HG03066 (cell line): ENCODE results near the gene NFIX.

ENCODE experiments used
- ATAC-seq: cut with Tn5 transposase; IDR thresholded peaks from one replicate; pipeline ENCODE4 v1.9.1; 2021; ENCODE audit warnings: low read depth; ENCODE audit not compliant: unreplicated experiment

The NFIX gene

GRCh38 chr19:12987190-12987589, 8.1 kb upstream of the NFIX start:
- ATAC-seq, result no peak

DNA sequence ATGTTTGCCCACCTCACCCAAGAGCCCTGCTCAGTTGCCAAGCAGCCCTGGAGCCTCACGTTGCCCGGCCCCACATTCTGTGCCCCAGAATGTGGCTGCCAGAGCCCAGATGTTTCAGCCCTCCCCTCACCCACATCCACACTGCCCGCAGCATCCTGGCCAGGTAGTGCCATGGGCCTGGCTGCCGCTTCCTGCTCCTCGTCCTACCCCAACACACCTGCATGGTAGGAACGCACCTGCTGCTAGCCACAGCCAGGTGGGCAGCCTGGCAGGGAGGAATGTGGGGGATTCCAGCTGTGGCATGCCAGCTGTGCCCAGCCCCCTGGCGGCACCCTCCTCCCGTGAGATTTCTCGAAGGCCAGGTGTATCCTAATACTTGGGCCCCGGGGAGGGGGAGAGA, 7.5 kb upstream of the NFIX start:
- no peak for ATAC-seq

GRCh38 chr19:12990431-12990830, 4.8 kb upstream of the NFIX start:
- ATAC-seq, result no peak

DNA sequence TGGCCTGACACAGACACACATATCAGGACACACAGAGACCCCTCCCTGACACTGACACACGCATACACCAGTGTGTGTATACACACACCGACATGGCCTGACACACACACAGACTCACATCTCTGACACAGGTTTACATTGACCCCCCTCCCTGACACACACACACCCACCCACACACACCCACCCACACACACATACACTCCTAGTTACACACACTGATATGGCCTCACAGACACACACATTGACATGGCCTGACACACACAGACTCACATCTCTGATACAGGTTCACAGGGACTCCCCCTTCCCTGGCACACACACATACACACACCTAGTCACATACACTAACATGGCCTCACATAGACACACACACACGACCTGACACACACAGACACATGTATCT, 4.4 kb upstream of the NFIX start:
- no peak for ATAC-seq

DNA sequence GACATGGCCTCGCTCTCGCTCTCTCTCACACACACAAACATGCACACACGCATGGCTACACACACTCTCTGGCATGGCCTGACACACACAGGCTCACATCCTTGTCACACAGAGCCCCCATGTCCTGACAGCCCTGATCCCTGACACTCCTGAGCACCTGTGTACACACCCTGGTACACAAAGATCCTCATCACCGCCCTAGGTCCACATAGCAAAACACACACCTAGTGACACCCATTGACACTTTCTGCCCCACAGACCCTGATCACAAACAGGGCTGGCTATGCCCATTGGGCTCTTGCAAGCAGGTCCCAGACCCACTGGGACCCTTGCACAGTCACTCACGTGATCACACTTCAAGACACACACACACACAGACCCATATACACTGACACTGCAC, 4.0 kb upstream of the NFIX start:
- ATAC-seq, result no peak

DNA sequence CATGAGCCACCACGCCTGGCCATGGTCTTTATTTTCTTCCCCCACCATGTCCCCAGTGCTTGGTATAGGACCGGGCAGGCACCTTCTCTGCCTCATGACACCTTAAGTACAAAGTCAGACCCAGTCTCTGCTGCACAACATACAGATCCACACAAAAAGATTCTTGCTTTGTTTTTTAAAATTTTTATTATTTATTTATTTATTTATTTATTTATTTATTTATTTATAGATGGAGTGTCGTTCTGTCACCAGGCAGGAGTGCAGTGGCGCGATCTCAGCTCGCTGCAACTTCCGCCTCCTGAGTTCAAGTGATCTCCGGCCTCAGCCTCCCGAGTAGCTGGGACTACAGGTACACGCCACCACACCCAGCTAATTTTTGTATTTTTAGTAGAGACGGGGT, 2.5 kb upstream of the NFIX start:
- no peak for ATAC-seq

DNA sequence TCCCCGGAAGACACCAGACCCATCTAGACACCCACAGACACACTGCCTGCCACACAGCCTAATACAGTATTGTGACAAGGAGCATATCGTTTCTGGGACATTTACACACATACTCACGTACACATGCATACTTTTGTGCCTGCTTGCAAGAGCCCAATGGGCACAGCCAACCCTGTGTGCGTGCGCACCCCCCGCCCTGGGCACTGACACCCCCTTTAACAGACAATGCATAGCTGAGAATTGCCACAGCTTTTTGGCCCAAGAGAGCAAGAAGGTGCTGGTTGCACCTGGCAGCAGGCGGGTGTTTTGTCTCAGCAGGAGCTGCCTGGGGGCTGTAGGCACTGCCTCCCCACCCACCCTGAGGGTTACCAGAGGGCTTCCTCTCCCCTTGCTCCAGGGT, 1.7 kb upstream of the NFIX start:
- no peak for ATAC-seq

DNA sequence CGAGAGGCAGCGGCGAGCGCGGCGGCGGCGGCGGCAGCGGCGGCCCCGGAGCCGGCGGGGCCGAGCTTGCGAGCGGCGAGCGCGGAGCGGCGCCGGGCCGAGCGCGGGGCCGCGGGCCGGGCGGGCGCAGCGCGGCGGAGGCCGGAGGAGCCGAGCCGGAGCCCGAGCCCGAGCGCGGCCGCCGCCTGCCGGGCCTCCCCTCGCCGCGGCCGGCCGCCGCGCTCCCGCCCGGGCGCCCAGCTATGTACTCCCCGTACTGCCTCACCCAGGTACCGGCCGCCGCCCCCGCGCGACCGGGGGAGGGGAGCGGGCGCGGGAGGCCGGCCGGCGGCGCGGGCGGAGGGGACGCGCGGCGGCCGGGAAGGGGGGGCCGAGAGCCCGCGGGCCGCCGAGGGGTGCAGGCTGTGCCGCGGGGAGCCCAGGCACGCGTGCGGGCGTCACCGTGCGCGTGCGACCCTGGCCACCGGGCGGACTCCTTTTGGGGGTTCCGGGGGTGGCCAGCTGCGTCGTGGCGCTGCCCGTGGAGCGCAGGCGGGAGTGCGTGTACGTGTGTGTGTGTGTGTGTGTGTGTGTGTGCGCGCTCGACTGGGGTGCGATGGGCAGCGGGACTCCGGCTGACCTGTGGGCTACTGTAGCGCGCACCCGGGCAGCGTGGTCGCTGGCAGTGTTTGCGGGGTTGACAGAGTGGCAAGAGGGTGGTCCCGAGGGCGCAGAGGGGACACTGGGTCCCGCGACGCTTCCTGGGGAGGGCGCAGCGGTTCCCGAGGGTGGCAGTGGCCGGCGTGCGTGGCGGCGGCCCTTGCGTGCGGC, 526 bp downstream of the NFIX start:
- ATAC-seq, result no peak

- no peak for ATAC-seq
Observed at GRCh38 chr19:12996406-12997094, 1.3 kb downstream of the NFIX start.

DNA sequence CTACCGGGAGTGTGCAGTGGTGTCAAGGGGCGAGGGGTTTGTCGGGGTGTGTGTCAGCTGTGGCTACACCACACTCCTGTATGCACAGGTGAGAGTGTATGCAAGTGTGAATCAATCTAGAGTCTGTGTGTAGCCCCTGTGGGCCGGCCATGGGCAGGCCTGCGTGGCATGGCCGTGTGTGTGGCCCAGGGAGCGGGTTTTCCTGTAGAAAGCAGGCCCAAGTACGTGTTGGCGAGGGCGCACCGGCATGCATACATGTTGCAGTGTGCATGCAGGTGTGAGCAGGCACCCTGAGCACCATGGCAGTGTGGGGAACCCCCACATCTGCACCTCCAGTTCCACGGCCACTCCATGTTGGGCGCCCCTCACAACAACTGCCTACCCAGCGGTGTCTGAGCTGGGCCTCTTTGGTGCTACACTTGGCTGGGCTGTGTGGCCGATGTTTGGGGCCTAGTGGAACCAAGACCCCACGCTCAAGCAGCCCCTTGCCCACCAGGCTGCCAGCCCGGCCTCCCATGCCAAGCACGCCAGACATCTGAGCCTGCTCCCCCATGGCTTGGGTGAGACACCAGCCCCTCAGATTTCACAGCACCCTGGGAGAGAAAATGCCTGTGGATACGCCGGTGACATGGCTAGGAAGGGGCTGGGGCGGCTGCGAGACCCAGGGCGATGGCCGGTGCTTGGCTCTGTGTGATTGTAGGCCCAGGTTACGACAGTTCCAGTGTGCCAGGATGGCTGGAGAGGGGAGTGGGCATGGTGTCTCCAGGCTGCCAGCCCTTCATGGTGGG, 2.1 kb downstream of the NFIX start:
- no peak for ATAC-seq

DNA sequence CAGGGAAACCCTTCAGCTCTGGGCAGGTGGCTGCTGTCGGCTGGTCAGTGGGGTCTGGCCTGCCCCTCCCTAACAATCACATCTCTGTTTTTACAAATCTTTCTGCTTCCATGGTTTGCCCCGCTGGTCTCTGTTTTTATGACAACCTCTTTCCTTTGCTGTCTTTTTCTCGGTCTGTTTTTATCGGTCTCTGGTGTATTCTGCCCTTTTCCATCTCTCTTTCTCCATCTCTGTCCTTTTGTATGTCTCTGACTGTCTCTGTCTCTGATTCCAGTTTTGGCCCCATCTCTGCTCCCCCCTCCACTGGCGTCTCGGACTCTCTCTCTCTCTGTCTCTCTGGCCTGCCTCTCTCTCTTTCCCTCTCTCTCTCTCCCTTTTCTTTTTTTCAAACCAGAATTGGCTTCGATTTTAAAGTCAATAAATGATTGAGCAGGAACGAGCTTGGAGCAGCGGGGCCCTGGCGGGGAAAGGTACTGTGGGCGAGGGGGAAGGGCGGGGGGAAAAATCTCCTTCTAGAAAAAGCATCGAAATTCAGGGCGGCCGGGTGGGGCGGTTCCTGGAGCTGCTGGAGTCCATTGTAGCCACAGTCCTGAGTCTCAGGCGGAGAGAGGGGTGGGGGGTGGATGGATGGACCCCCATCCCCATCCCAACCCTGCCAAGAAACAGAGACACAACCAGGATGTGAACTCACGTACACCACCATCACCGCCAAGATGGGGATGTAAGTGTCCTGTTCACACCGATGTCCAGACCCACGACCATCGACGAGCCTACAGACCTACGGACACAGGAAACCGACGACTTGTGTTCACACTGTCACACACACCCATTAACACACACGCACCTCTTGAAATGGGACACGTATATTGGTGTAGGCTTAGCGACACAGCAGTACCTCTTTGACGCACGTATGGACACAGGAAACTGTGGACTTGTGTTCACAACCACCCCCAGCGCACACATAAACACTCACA, 3.0 kb downstream of the NFIX start:
- ATAC-seq, result no peak

DNA sequence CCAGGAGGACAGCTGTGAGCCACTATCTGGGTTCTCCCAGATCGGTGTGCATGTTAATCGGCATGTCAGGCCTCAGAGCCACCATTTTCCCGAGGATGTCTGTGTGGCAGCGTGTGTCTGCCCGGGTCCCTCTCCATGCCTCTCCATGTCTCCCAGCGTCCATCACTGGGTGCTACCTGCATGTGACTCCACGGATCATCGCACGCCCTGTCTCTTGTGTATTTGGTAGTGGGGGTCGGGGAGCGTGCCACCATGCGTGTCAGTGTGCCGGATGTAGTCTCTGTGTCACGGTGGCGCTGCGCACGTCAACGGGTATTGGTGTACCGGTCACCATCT, 5.9 kb downstream of the NFIX start:
- no peak for ATAC-seq

DNA sequence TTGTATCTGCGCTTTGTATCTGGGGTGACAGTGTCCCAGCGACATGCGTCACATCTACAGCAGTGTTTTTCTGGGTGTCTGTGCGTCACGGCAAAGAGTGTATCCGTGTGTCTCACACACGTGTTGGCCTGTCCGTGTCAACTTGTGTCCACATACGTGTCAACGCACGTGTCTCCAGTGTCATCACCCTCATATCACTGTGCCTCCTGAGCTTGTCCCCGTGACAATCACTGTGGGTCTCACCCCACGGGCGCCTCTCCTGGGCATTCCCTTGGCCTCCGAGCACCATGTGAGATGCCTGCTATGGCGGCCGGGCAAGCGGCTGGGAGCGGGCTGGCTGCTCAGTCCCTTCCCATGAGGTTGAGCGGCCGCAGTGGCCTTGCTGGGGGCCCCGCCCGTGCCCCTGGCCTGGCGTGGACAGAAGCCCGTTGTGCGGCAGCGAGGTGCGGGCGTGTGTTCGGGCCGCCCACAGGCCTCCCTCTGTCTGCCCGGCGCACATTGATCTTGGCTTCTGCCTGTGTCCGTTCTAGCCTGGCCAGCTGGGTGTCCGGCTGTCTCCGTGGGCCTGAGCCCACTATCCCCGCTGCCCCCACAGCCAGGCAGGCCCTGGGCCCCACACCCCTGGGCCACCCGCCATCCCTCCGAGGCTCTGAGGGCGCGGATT, 6.4 kb downstream of the NFIX start:
- no peak for ATAC-seq

DNA sequence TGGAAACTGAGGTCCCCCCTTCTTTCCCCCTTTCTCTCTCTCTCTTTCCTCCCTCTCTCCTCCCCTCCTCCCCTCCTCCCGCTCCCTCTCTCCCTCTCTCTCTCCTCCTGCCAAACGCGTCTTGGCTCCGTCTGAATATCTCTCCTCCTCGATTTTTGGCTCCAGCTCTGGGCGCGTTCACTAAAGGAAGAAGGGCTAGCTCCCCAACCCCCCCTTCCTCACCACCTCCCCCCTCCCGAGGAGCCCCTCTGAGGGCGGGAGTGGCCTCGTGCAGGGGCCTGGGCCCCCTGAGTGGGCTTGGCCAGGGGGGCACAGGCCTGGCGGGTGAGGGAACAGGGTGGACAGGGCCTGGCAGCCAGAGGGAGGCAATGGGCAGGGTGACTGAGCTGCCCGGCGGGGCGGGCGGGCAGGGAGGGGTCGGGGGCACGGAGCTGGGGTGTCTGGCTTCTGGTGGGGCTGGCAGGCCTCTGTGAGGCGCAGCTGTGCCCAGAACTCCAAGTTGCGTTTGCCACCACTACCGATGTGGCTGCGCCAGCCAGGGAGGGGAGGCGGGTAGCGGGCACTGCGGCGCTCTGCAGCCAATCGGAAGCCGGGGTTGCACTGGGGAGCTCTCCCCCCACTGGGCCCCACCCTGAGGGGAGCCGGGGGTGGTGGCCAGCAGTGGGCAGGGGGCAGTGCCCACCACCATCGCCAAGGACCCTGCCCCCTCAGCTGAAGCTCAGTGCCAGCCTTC, 7.1 kb downstream of the NFIX start:
- ATAC-seq, result no peak

GRCh38 chr19:13003081-13003480, 7.8 kb downstream of the NFIX start:
- no peak for ATAC-seq

DNA sequence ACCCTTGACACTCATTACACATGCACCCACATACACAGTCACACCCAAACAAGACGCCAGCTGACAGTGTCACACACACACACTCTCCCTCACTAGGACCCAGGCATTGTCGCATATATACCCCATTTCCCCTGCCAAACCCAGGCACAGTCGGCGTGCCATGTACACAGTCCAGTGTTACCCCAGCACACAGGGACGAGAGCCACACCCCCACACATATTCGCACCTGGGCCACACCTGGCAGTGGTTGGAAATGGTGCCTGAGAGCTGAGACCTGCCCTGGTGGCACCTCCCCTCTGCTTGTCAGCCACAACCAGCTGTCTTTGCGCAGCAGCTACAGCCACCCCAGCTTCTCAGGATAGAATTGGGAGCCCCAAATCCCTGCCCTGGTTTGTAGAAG, 9.0 kb downstream of the NFIX start:
- ATAC-seq, result no peak

DNA sequence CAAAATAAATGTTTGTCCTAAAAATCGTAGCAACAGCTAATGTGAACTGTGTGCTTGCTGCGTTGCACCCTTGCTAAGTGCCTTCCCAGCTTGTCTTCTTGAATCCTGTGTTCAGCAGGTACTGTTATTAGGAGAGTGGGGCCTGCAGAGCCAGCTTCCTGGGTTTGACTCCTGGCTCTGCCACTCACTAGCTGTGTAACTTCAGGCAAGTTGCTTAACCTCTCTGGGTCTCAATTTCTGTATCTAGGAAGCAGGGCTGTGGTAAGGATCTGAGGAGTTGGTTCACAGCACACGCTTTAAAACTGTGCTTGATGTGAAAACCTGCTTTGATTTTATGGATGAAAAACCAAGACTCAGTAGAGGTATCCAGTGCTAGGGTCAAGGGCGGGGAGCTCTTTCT, 10.0 kb downstream of the NFIX start:
- no peak for ATAC-seq

DNA sequence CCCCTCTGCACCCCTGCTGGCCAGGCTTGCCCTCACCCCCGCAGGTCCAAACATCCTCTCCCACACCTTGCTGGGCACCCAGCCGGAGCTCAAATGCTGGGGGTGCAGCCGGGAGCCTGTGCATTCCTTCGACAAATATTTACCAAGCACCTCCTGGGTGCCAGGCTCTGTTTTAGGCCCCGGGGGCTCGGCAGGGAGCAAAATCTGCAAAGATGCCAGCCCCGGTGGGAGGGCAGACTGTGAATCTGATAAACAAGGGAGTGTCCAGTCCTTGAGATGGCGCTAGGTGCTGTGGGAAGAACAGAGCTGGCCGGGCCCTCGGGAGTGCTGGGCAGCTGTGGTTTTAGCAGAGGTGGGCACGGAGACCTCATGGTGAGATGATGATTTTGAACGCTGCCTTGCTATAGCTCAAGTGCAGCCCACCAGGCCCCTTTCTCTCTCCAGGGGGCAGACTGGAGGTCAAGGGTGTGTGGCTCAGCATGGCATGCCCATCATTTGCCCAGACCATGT, 10.6 kb downstream of the NFIX start:
- ATAC-seq, result no peak
